Parathyroid adenoma (tissue), 2 donors: Measurements from ENCODE around the gene GFY.

Source experiments
- H2AFZ ChIP-seq: fragments of 300-600 bp; sonication (generic); one replicate; pipeline ENCODE4 v1.7.0; 2017; ENCODE audit warnings: antibody characterized with exemption, mild to moderate bottlenecking
- H3K27ac ChIP-seq: fragments of 300-600 bp; sonication (generic); one replicate; pipeline ENCODE4 v1.7.0; 2017
- H3K27me3 ChIP-seq: fragments of 300-600 bp; sonication (generic); one replicate; pipeline ENCODE4 v1.7.0; 2017; ENCODE audit warnings: low read length; ENCODE audit not compliant: control insufficient read depth, insufficient read depth
- H3K36me3 ChIP-seq: fragments of 300-600 bp; sonication (generic); one replicate; pipeline ENCODE4 v1.7.0; 2017; ENCODE audit warnings: low read length; ENCODE audit not compliant: control insufficient read depth, insufficient read depth
- H3K4me1 ChIP-seq: fragments of 300-600 bp; sonication (generic); one replicate; pipeline ENCODE4 v1.7.0; 2017; ENCODE audit warnings: control low read depth
- H3K4me2 ChIP-seq: fragments of 300-600 bp; sonication (generic); one replicate; pipeline ENCODE4 v1.7.0; 2017; ENCODE audit warnings: low read length
- H3K4me3 ChIP-seq: fragments of 300-600 bp; sonication (generic); one replicate; pipeline ENCODE4 v1.7.0; 2017; ENCODE audit warnings: low read depth, low read length
- H3K79me2 ChIP-seq: fragments of 300-600 bp; sonication (generic); one replicate; pipeline ENCODE4 v1.7.0; 2017; ENCODE audit warnings: control low read depth
- H3K9ac ChIP-seq: fragments of 300-600 bp; sonication (generic); one replicate; pipeline ENCODE4 v1.7.0; 2017; ENCODE audit warnings: mild to moderate bottlenecking
- H3K9me3 ChIP-seq: fragments of 300-600 bp; sonication (generic); one replicate; pipeline ENCODE4 v1.7.0; 2017; ENCODE audit warnings: low read length; ENCODE audit not compliant: control insufficient read depth
- CTCF ChIP-seq: fragments of 300-600 bp; sonication (generic); IDR thresholded peaks from one replicate; pipeline ENCODE4 v1.7.0; 2017; ENCODE audit warnings: antibody characterized with exemption, mild to moderate bottlenecking
- donor health status: primary hyperparathyroidism.

The GFY gene

GRCh38 chr19:49465371-49465770, 40.2 kb downstream of the GFY start:
- Histone ChIP-seq H3K36me3 (no peaks in the 10 kb centered on the region), H3K4me3 (no peak overlapping the region), H3K79me2 (no peaks in the 10 kb centered on the region), H3K9me3 (no peaks in the 10 kb centered on the region), H3K4me2 (no peak overlapping the region), H3K9ac (no peak overlapping the region), H2AFZ (no peak overlapping the region), H3K4me1 (no peaks in the 10 kb centered on the region), H3K27ac (no peak overlapping the region), H3K27me3 (no peaks in the 10 kb centered on the region)
- TF ChIP-seq CTCF = no peak

GRCh38 chr19:49468199-49468598, 43.0 kb downstream of the GFY start:
- Histone ChIP-seq H3K9ac (no peak overlapping the region), H3K79me2 (no peaks in the 10 kb centered on the region), H3K9me3 (no peaks in the 10 kb centered on the region), H3K27me3 (no peaks in the 10 kb centered on the region), H3K4me1 (no peaks in the 10 kb centered on the region), H3K4me3 (no peak overlapping the region), H3K27ac (peak overlapping the region; percentile 43), H2AFZ (no peak overlapping the region), H3K36me3 (no peaks in the 10 kb centered on the region), H3K4me2 (no peak overlapping the region)
- TF ChIP-seq CTCF = no peak

GRCh38 chr19:49468746-49469447, 43.7 kb downstream of the GFY start:
- Histone ChIP-seq H3K4me2 (no peak overlapping the region), H3K27me3 (no peaks in the 10 kb centered on the region), H3K36me3 (no peaks in the 10 kb centered on the region), H3K27ac (peak overlapping the region; percentile 43), H2AFZ (no peak overlapping the region), H3K9me3 (no peaks in the 10 kb centered on the region), H3K4me1 (peaks cover 4% of the 10 kb centered on the region), H3K9ac (no peak overlapping the region), H3K79me2 (no peaks in the 10 kb centered on the region), H3K4me3 (no peak overlapping the region)
- no peak for TF ChIP-seq CTCF

- no peak for TF ChIP-seq CTCF
- Histone ChIP-seq H3K27ac (no peak overlapping the region), H2AFZ (no peak overlapping the region), H3K4me2 (no peak overlapping the region), H3K9ac (no peak overlapping the region), H3K9me3 (no peaks in the 10 kb centered on the region), H3K79me2 (no peaks in the 10 kb centered on the region), H3K4me3 (no peak overlapping the region), H3K36me3 (no peaks in the 10 kb centered on the region), H3K27me3 (no peaks in the 10 kb centered on the region), H3K4me1 (peaks cover 4% of the 10 kb centered on the region)
Observed at GRCh38 chr19:49469828-49470614, 44.8 kb downstream of the GFY start.
